ENCODE results near the gene CD300LF. TPM values are rescaled to one million over a fixed set of nuclear protein-coding genes. Genes with fewer than 3 reads are reported as not detected.

CD300LF gene
- total RNA-seq, 1 donor from 2014 or later: not detected

- Mint-ChIP-seq H3K4me1 (ENCODE audit: low read depth, unreplicated experiment) (no peaks in the 10 kb centered on the region), H3K27ac (ENCODE audit: unreplicated experiment) (no peak overlapping the region), H3K36me3 (ENCODE audit: unreplicated experiment) (no peaks in the 10 kb centered on the region)
Observed at GRCh38 chr17:74738051-74738996, 25.6 kb upstream of the CD300LF start.

DNA sequence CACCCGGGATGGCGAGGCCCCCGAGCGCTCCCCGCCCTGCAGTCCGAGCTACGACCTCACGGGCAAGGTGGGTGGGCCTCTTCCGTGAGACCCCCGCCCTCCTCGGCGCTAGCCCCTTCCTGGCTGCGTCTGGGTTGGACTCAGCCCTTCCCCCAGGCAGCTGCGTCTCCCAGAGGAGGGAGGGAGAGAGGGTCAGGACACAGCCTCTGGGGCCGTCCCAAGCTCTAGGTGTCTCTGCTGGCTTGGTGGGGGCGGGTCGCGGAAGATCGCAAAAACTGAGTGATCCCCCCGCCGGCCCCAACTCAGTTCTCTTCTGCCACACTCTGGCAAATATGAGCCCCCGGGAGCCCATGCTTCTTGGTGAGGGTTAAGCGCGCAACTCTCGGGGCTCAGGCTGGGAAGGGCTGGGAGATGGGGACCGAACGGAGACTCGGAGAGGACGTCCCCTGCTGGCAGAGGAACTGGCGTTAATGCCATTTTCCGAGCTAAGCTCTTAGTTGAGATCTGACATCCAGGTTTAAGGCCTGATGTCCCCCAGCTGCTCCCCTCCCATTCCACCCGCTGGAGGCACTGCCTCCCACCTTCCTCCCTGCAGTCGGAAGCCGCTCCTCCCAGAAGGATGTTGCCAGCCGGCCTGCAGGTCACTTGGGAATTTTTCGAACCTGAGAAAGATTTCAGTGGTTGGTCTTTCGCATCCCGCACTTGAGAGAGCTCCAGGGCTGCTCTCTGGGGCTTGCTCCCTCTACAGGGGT lies 24.8 kb upstream of the CD300LF start:
- Mint-ChIP-seq H3K4me1 (ENCODE audit: low read depth, unreplicated experiment) (no peaks in the 10 kb centered on the region), H3K27ac (ENCODE audit: unreplicated experiment) (no peak overlapping the region), H3K36me3 (ENCODE audit: unreplicated experiment) (no peaks in the 10 kb centered on the region), H3K9me3 (ENCODE audit: unreplicated experiment) (peaks cover 5% of the 10 kb centered on the region), H3K4me3 (ENCODE audit: unreplicated experiment) (peak overlapping the region; percentile 65), H3K27me3 (ENCODE audit: unreplicated experiment) (peaks cover 9% of the 10 kb centered on the region)
- peak; percentile 68 for DNase-seq
- TF ChIP-seq CTCF (IDR thresholded peaks at IDR 0.05; ENCODE audit: partially characterized antibody, unreplicated experiment): peak; percentile 34

More at GRCh38 chr17:74738051-74738996, 25.6 kb upstream of the CD300LF start:
- peaks cover 5% of the 10 kb centered on the region for H3K9me3 Mint-ChIP-seq (ENCODE audit: unreplicated experiment)
- TF ChIP-seq CTCF (IDR thresholded peaks at IDR 0.05; ENCODE audit: partially characterized antibody, unreplicated experiment): no peak
- H3K4me3 Mint-ChIP-seq (ENCODE audit: unreplicated experiment): peak overlapping the region; percentile 65
- DNase-seq: no peak
- H3K27me3 Mint-ChIP-seq (ENCODE audit: unreplicated experiment): peaks cover 11% of the 10 kb centered on the region

GRCh38 chr17:74736513-74737298 lies 24.0 kb upstream of the CD300LF start, which contains the start of gene RAB37:
RAB37 (plus strand) TSS chr17:74737256; CDS start chr17:74737273, 17 bp downstream.
- Mint-ChIP-seq H3K9me3 (ENCODE audit: unreplicated experiment) (peaks cover 5% of the 10 kb centered on the region), H3K27ac (ENCODE audit: unreplicated experiment) (no peak within 1 kb of the TSS), H3K4me3 (ENCODE audit: unreplicated experiment) (peak within 1 kb of the TSS; percentile 70), H3K27me3 (ENCODE audit: unreplicated experiment) (peaks cover 9% of the 10 kb centered on the region), H3K36me3 (ENCODE audit: unreplicated experiment) (no peaks in the 10 kb centered on the region), H3K4me1 (ENCODE audit: low read depth, unreplicated experiment) (no peaks in the 10 kb centered on the region)
- peak; percentile 8 for TF ChIP-seq CTCF (IDR thresholded peaks at IDR 0.05; ENCODE audit: partially characterized antibody, unreplicated experiment)
- DNase-seq: peak; percentile 50

DNA sequence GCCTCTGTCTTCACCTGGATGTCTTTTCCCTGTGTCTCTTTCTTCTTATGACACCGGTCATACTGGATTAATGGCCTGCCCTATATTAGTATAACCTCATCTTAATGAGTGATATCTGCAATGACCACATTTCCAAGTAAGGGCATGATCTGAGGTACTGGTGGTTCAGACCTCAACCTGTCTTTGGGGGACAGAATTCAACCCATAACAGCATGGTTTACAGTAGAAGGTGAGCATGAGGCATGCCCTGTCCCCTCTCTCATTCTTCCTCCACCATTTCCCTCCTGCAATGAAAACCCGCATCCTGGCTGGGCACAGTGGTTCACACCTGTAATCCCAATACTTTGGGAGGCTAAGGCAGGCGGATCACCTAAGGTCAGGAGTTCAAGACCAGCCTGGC lies 21.5 kb upstream of the CD300LF start:
- DNase-seq: no peak
- Mint-ChIP-seq H3K27me3 (ENCODE audit: unreplicated experiment) (peaks cover 10% of the 10 kb centered on the region), H3K4me3 (ENCODE audit: unreplicated experiment) (no peak overlapping the region), H3K4me1 (ENCODE audit: low read depth, unreplicated experiment) (no peaks in the 10 kb centered on the region), H3K9me3 (ENCODE audit: unreplicated experiment) (peaks cover 6% of the 10 kb centered on the region), H3K36me3 (ENCODE audit: unreplicated experiment) (no peaks in the 10 kb centered on the region), H3K27ac (ENCODE audit: unreplicated experiment) (no peak overlapping the region)
- TF ChIP-seq CTCF (IDR thresholded peaks at IDR 0.05; ENCODE audit: partially characterized antibody, unreplicated experiment): no peak
